ENCODE data around the gene SYTL2.

DNA sequence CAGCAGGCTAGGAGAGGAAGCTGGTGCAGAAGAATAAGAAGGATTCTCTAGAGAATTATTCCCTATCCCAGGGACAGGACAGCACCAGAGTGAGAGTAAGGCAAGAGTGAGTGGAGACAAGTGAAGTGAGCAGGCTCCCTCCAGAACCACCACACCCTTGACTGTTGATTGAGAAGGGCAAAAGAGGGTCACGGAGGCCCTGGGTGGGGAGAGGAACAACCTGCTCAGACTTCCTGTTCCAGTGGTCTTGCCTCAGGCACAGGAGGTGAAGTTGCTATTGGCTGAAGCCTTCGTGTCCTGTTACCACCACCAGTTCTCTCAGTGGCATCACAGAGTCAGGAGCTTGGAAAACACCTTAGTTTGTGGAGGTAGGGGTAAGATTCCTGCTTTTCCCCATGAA is 73.2 kb downstream of the SYTL2 start:
- TF ChIP-seq TAF1 (IDR thresholded peaks at IDR 0.05; ENCODE audit: borderline replicate concordance, low read depth, low read length) (no peak), SIN3A (IDR thresholded peaks at IDR 0.05; ENCODE audit: borderline replicate concordance, low read depth, low read length) (no peak), RFX5 (IDR thresholded peaks at IDR 0.05; ENCODE audit: low read length) (no peak), POLR2AphosphoS5 (IDR thresholded peaks at IDR 0.05; ENCODE audit: low read depth, low read length) (no peak), CTCF (IDR thresholded peaks at IDR 0.05) (no peak), MAX (IDR thresholded peaks at IDR 0.05; ENCODE audit: low read depth) (no peak), EZH2phosphoT487 (IDR thresholded peaks at IDR 0.05; ENCODE audit: borderline replicate concordance, low read depth) (no peak), NFIC (IDR thresholded peaks at IDR 0.05; ENCODE audit: borderline replicate concordance) (no peak), GABPA (IDR thresholded peaks at IDR 0.05; ENCODE audit: low read depth) (no peak), RAD21 (IDR thresholded peaks at IDR 0.05; ENCODE audit: low read length) (no peak), GATA2 (CRISPR knock-in tag; IDR thresholded peaks at IDR 0.05) (no peak), FOXM1 (IDR thresholded peaks at IDR 0.05; ENCODE audit: low read depth) (no peak)
- TF ChIP-seq, protein P1, sequence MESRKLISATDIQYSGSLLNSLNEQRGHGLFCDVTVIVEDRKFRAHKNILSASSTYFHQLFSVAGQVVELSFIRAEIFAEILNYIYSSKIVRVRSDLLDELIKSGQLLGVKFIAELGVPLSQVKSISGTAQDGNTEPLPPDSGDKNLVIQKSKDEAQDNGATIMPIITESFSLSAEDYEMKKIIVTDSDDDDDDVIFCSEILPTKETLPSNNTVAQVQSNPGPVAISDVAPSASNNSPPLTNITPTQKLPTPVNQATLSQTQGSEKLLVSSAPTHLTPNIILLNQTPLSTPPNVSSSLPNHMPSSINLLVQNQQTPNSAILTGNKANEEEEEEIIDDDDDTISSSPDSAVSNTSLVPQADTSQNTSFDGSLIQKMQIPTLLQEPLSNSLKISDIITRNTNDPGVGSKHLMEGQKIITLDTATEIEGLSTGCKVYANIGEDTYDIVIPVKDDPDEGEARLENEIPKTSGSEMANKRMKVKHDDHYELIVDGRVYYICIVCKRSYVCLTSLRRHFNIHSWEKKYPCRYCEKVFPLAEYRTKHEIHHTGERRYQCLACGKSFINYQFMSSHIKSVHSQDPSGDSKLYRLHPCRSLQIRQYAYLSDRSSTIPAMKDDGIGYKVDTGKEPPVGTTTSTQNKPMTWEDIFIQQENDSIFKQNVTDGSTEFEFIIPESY (IDR thresholded peaks at IDR 0.05; ENCODE audit: borderline replicate concordance, low read depth) = no peak
- TF ChIP-seq, protein P2, sequence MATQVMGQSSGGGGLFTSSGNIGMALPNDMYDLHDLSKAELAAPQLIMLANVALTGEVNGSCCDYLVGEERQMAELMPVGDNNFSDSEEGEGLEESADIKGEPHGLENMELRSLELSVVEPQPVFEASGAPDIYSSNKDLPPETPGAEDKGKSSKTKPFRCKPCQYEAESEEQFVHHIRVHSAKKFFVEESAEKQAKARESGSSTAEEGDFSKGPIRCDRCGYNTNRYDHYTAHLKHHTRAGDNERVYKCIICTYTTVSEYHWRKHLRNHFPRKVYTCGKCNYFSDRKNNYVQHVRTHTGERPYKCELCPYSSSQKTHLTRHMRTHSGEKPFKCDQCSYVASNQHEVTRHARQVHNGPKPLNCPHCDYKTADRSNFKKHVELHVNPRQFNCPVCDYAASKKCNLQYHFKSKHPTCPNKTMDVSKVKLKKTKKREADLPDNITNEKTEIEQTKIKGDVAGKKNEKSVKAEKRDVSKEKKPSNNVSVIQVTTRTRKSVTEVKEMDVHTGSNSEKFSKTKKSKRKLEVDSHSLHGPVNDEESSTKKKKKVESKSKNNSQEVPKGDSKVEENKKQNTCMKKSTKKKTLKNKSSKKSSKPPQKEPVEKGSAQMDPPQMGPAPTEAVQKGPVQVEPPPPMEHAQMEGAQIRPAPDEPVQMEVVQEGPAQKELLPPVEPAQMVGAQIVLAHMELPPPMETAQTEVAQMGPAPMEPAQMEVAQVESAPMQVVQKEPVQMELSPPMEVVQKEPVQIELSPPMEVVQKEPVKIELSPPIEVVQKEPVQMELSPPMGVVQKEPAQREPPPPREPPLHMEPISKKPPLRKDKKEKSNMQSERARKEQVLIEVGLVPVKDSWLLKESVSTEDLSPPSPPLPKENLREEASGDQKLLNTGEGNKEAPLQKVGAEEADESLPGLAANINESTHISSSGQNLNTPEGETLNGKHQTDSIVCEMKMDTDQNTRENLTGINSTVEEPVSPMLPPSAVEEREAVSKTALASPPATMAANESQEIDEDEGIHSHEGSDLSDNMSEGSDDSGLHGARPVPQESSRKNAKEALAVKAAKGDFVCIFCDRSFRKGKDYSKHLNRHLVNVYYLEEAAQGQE (IDR thresholded peaks at IDR 0.05; ENCODE audit: low read depth, low read length) = no peak

Data from SK-N-SH (cell line).